GM13976 (cell line): ENCODE results near the gene MRPL16.

Experiments used
- DNase-seq: peaks from one replicate; pipeline ENCODE4 v3.0.0; 2012; ENCODE audit warnings: low spot score
- CTCF ChIP-seq: IDR thresholded peaks from 2 replicates; pipeline ENCODE4 v1.5.1; 2012; ENCODE audit warnings: borderline replicate concordance, mild to moderate bottlenecking; ENCODE audit not compliant: insufficient read depth; ENCODE audit errors: extremely low read depth, missing control alignments, control extremely low read depth
- in situ Hi-C: fragments of 300-500 bp; cut with MboI; formaldehyde crosslinking; loops from one replicate; pipeline ENCODE4 v1.12.0; 2022; ENCODE audit warnings: low sequenced_read_pairs, mixed read lengths, inconsistent platforms; ENCODE audit not compliant: unreplicated experiment

The MRPL16 gene

GRCh38 chr11:59847626-59848025 lies 37.0 kb upstream of the MRPL16 start:
- in situ Hi-C loops, result no loop called here
- no peak for TF ChIP-seq CTCF
- no peak for DNase-seq

- in situ Hi-C loops, result no loop called here
- no peak for TF ChIP-seq CTCF
- DNase-seq, result no peak
These were observed 36.0 kb upstream of the MRPL16 start for GRCh38 chr11:59846556-59846955.

- in situ Hi-C loops, result no loop called here
- DNase-seq, result no peak
- no peak for TF ChIP-seq CTCF
These were observed 34.8 kb upstream of the MRPL16 start, which contains the start of gene CBLIF for GRCh38 chr11:59845399-59845798. Gene CBLIF, minus strand, starts transcription at chr11:59845499. Its CDS starts 46 bp downstream, at chr11:59845453.

GRCh38 chr11:59842316-59842715 lies 31.7 kb upstream of the MRPL16 start:
- in situ Hi-C loops, result no loop called here
- no peak for TF ChIP-seq CTCF
- no peak for DNase-seq

- TF ChIP-seq CTCF, result no peak
- DNase-seq, result no peak
- in situ Hi-C loops, result no loop called here
These were observed 30.9 kb upstream of the MRPL16 start for GRCh38 chr11:59841514-59841913.

GRCh38 chr11:59839615-59840014 lies 29.0 kb upstream of the MRPL16 start:
- no peak for TF ChIP-seq CTCF
- in situ Hi-C loops, result no loop called here
- DNase-seq, result no peak

GRCh38 chr11:59833602-59834001 lies 23.0 kb upstream of the MRPL16 start:
- no peak for TF ChIP-seq CTCF
- in situ Hi-C loops, result no loop called here
- no peak for DNase-seq
